ENCODE measurements around the gene ZNF85.
"Not testable (repeated sequence)": the region's sequence is repeated elsewhere in the genome, so short reads cannot be mapped to it uniquely, and the experiment has no call there.

- not testable (repeated sequence) for TF ChIP-seq CTCF (optimal IDR thresholded peaks at IDR 0.05 in 1 of 3, IDR thresholded peaks at IDR 0.05 in 1 of 3, conservative IDR thresholded peaks at IDR 0.05 in 1 of 3; ENCODE audit: extremely low read depth in 1 of 3, insufficient read depth in 2 of 3, low read length in 3 of 3); EZH2 (IDR thresholded peaks at IDR 0.05; ENCODE audit: low read length)
Measured at GRCh38 chr19:20936322-20936947, 13.4 kb downstream of the ZNF85 start.

All from keratinocyte (primary cell).